Measurements from ENCODE around the gene XYLT1.

XYLT1 gene

GRCh38 chr16:17370223-17370707 lies 100.5 kb downstream of the XYLT1 start:
- H2AFZ ChIP-seq (ENCODE audit: low read depth, low read length), result no peak overlapping the region
- no peaks in the 10 kb centered on the region for H3K36me3 ChIP-seq (replicated peaks; ENCODE audit: low read depth, low read length)
- H4K20me1 ChIP-seq (ENCODE audit: insufficient read depth, low read length), result no peaks in the 10 kb centered on the region
- peak overlapping the region; percentile 74; the same call in 1 of the 2 replicates for H3K4me2 ChIP-seq (ENCODE audit: low read length)
- H3K9ac ChIP-seq (ENCODE audit: low read length), result no peak overlapping the region
- no peaks in the 10 kb centered on the region for H3K9me3 ChIP-seq (ENCODE audit: insufficient read depth, low read length)
- no peak overlapping the region for H3K4me3 ChIP-seq (ENCODE audit: low read length)
- no peaks in the 10 kb centered on the region for H3K27me3 ChIP-seq (ENCODE audit: low read depth, low read length)
- TF ChIP-seq EZH2phosphoT487 (IDR thresholded peaks at IDR 0.05; ENCODE audit: low read depth), result no peak
- TF ChIP-seq, protein P1, sequence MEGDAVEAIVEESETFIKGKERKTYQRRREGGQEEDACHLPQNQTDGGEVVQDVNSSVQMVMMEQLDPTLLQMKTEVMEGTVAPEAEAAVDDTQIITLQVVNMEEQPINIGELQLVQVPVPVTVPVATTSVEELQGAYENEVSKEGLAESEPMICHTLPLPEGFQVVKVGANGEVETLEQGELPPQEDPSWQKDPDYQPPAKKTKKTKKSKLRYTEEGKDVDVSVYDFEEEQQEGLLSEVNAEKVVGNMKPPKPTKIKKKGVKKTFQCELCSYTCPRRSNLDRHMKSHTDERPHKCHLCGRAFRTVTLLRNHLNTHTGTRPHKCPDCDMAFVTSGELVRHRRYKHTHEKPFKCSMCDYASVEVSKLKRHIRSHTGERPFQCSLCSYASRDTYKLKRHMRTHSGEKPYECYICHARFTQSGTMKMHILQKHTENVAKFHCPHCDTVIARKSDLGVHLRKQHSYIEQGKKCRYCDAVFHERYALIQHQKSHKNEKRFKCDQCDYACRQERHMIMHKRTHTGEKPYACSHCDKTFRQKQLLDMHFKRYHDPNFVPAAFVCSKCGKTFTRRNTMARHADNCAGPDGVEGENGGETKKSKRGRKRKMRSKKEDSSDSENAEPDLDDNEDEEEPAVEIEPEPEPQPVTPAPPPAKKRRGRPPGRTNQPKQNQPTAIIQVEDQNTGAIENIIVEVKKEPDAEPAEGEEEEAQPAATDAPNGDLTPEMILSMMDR (IDR thresholded peaks at IDR 0.05; ENCODE audit: low read depth, low read length), result no peak
- peaks cover 10% of the 10 kb centered on the region for H3K4me1 ChIP-seq (ENCODE audit: low read length)
- H3K27ac ChIP-seq (ENCODE audit: low read length), result no peak overlapping the region
- no peaks in the 10 kb centered on the region for H3K79me2 ChIP-seq (ENCODE audit: low read length)

DNA sequence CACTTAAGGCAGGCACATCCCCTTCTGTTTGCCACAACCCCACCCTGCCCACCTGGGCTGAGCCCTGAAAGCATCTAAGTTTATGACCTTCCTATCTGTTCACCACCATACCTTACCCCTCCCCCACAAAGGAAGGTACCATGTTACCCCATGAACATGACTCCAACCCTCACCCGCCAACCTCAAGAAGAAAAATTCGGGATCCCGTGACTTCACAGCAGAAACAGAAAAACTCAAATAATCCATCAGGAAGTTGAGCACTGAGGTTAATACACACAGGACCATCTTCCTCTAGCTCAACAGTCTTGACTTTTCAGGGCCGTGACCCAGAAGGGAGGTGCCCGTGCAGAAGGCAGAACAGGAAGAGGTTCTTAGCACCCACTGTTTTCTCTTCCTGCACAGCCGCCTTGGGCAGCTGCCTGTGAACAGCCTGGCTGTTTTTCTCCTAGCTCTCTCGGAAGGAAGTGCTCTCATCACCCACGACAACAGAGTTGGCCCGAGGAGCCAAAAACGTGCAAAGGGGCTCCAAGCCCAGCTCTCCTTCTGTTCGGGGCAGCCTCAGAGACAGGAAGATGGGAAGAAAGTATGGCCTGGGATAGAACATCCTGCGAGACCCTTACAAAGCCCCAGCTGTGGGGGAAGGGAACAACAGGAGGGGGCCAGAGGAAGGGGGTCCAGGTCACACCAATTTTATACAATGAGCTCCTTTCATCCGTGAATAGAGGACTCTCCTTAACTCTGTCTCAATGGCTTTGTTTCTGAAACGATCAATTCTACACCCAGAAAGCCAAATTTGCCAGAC lies 101.1 kb downstream of the XYLT1 start:
- H3K4me1 ChIP-seq (ENCODE audit: low read length), result peaks cover 10% of the 10 kb centered on the region

DNA sequence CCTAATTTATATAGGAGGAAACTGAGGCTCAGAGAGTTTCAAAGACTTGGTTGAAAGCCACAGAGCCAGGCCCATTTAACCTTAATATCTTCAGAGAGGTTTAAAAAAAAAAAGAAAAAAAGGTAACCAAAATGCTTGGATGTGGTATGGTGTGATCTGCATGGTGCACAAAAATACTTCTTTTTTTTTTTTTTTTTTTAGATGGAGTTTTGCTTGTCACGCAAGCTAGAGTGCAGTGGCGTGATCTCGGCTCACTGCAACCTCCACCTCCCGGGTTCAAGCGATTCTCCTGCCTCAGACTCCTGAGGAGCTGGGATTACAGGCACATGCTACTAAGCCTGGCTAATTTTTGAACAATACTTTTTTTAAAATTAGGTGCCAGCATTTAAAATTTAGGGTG lies 101.8 kb downstream of the XYLT1 start:
- Histone ChIP-seq H3K9ac (ENCODE audit: low read length) (no peak overlapping the region), H3K4me1 (ENCODE audit: low read length) (peaks cover 10% of the 10 kb centered on the region), H3K79me2 (ENCODE audit: low read length) (no peaks in the 10 kb centered on the region)

More for the DNA sequence above, 101.1 kb downstream of the XYLT1 start:
- no peaks in the 10 kb centered on the region for H3K79me2 ChIP-seq (ENCODE audit: low read length)
- peak overlapping the region; percentile 22; the same call in 1 of the 2 replicates for H3K9ac ChIP-seq (ENCODE audit: low read length)
- peak overlapping the region; percentile 63 for H3K4me3 ChIP-seq (ENCODE audit: low read length)
- H4K20me1 ChIP-seq (ENCODE audit: insufficient read depth, low read length), result no peaks in the 10 kb centered on the region
- no peaks in the 10 kb centered on the region for H3K9me3 ChIP-seq (ENCODE audit: insufficient read depth, low read length)
- peak overlapping the region; percentile 74 for H3K4me2 ChIP-seq (ENCODE audit: low read length)
- TF ChIP-seq, protein P1 (IDR thresholded peaks at IDR 0.05; ENCODE audit: low read depth, low read length), result no peak
- H3K27ac ChIP-seq (ENCODE audit: low read length), result no peak overlapping the region; the same call in 1 of the 2 replicates
- H3K36me3 ChIP-seq (replicated peaks; ENCODE audit: low read depth, low read length), result no peaks in the 10 kb centered on the region
- H3K27me3 ChIP-seq (ENCODE audit: low read depth, low read length), result no peaks in the 10 kb centered on the region
- H2AFZ ChIP-seq (ENCODE audit: low read depth, low read length), result peak overlapping the region; percentile 68; the same call in 1 of the 2 replicates

DNA sequence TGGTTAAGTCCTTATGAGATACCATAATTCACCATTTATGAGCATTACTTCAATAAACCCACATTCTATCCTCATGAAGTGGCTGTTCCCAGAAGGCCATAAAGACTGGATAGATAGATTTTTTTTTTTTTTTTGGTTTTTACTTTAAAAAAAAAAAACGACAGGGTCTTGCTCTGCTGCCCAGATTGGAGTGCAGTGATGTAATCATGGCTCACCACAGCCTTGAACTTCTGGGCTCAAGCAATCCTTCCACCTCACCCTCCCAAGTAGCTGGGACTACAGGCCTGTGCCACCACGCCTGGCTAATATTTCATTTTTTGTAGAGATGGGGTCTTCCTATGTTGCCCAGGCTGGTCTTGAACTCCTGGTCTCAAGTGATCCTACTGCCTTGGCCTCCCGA lies 102.3 kb downstream of the XYLT1 start:
- Histone ChIP-seq H3K9me3 (ENCODE audit: insufficient read depth, low read length) (no peaks in the 10 kb centered on the region), H3K79me2 (ENCODE audit: low read length) (no peaks in the 10 kb centered on the region), H3K4me3 (ENCODE audit: low read length) (no peak overlapping the region), H3K36me3 (replicated peaks; ENCODE audit: low read depth, low read length) (no peaks in the 10 kb centered on the region), H3K4me1 (ENCODE audit: low read length) (peaks cover 10% of the 10 kb centered on the region), H3K27ac (ENCODE audit: low read length) (no peak overlapping the region), H4K20me1 (ENCODE audit: insufficient read depth, low read length) (no peaks in the 10 kb centered on the region), H3K4me2 (ENCODE audit: low read length) (no peak overlapping the region), H3K9ac (ENCODE audit: low read length) (no peak overlapping the region), H3K27me3 (ENCODE audit: low read depth, low read length) (no peaks in the 10 kb centered on the region), H2AFZ (ENCODE audit: low read depth, low read length) (no peak overlapping the region)
- TF ChIP-seq EZH2phosphoT487 (IDR thresholded peaks at IDR 0.05; ENCODE audit: low read depth), result no peak
- TF ChIP-seq, protein P1 (IDR thresholded peaks at IDR 0.05; ENCODE audit: low read depth, low read length), result no peak

More for the DNA sequence above, 101.8 kb downstream of the XYLT1 start:
- peak overlapping the region; percentile 63; the same call in 1 of the 2 replicates for H3K4me3 ChIP-seq (ENCODE audit: low read length)
- no peak overlapping the region for H2AFZ ChIP-seq (ENCODE audit: low read depth, low read length)
- TF ChIP-seq, protein P1 (IDR thresholded peaks at IDR 0.05; ENCODE audit: low read depth, low read length), result no peak
- no peak for TF ChIP-seq EZH2phosphoT487 (IDR thresholded peaks at IDR 0.05; ENCODE audit: low read depth)
- peak overlapping the region; percentile 74 for H3K4me2 ChIP-seq (ENCODE audit: low read length)
- no peak overlapping the region for H3K27ac ChIP-seq (ENCODE audit: low read length)
- H3K36me3 ChIP-seq (replicated peaks; ENCODE audit: low read depth, low read length), result no peaks in the 10 kb centered on the region
- H3K27me3 ChIP-seq (ENCODE audit: low read depth, low read length), result no peaks in the 10 kb centered on the region
- H3K9me3 ChIP-seq (ENCODE audit: insufficient read depth, low read length), result no peaks in the 10 kb centered on the region
- no peaks in the 10 kb centered on the region for H4K20me1 ChIP-seq (ENCODE audit: insufficient read depth, low read length)

Measured in OCI-LY3 (cell line).